Activated T-cell treated with anti-CD3 and anti-CD28 coated beads for 1 hour (primary cell): Measurements from ENCODE around the gene SLC22A31.
"Not testable (repeated sequence)": the region's sequence is repeated elsewhere in the genome, so short reads cannot be mapped to it uniquely, and the experiment has no call there.

Source experiments
- DNase-seq: peaks from one replicate; pipeline ENCODE4 v3.0.0-alpha.2; 2020; ENCODE audit warnings: low read depth

The SLC22A31 gene

GRCh38 chr16:89178453-89179147 lies 21.7 kb downstream of the SLC22A31 start:
- no peak for DNase-seq

DNA sequence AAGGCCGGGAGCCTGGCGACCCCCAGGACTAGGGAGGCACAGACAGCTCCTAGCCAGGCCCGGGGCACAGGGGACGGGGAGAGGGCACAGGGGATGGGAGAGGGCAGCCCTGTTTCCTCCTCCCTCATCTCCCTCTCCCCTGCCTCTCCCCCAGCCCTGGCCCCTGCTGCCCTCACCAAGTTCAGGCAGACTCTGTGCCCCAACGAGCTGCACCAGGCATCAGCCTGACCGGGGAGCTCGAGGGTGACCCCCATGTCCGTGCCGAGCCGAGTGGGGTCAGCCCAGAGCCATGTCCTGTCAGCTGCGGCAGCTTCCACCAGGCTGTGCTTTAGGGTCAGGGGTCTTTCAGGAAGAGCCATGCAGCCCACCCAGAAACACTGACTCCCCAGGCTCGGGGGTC lies 22.8 kb downstream of the SLC22A31 start:
- no peak for DNase-seq

- DNase-seq, result no peak
Observed at GRCh38 chr16:89176717-89177116, 23.6 kb downstream of the SLC22A31 start.

- no peak for DNase-seq
Observed at GRCh38 chr16:89176147-89176690, 24.1 kb downstream of the SLC22A31 start.

DNA sequence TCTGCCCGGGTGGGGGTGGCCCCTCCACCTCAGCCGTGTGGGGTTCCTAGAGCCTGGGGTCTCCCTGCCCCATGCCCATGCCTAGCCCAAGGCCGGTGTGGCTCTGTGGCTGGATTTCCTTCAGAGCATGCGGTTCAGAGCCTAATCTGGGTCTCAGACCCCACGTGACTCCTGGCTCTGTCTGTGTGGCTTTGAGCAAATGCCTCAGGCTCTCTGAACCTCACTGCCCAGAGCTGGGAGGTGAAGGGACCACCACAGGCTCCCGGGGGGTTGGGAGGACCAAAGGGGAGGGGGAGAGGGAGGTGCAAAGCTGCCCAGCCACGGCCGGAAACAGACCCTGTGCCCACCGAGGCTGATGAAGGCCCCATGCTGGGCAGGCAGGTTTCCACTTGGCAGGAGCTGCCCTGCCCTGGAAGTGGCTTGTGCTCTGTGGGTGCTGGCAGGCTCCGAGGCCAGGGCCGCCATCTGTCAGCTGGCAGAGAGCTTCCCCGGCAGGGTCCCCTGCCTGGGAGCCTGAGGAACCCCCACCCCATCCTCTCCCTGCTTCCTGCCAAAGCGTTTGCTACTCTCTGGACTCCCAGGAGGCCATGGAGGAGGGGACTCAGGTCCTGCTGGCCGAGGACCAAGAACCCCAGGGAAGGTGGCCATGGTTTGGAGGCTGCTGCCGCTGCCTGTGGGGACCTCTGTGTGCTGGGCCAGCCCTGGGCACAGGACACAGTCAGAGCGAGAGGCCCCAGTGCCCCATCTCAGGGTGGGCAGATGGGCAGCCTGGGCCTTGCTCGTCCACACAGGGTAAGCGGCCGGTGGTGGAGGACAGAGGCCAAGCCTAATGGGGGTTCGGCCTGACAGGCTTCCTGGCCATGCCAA lies 24.8 kb downstream of the SLC22A31 start:
- DNase-seq, result no peak

DNA sequence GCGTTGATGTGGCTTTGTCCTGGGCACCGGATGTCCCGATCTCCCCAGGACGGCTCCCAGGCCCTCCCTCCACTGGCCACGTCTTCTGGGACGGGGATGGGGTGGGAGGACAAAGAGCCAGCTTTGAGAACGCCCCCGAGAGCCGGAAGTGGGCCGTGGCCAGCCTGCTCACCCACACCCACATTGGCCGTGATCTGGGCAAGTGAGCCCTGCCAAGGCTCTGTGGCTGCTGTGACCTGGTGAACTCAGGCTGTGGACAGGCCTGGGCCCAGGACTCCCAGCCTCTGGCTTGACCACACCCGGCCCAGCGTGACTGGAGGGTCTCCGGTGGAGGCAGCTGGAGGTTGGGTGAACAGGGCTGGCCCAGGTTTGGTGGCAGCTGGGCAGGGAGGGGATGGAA lies 25.5 kb downstream of the SLC22A31 start:
- DNase-seq, result no peak

DNA sequence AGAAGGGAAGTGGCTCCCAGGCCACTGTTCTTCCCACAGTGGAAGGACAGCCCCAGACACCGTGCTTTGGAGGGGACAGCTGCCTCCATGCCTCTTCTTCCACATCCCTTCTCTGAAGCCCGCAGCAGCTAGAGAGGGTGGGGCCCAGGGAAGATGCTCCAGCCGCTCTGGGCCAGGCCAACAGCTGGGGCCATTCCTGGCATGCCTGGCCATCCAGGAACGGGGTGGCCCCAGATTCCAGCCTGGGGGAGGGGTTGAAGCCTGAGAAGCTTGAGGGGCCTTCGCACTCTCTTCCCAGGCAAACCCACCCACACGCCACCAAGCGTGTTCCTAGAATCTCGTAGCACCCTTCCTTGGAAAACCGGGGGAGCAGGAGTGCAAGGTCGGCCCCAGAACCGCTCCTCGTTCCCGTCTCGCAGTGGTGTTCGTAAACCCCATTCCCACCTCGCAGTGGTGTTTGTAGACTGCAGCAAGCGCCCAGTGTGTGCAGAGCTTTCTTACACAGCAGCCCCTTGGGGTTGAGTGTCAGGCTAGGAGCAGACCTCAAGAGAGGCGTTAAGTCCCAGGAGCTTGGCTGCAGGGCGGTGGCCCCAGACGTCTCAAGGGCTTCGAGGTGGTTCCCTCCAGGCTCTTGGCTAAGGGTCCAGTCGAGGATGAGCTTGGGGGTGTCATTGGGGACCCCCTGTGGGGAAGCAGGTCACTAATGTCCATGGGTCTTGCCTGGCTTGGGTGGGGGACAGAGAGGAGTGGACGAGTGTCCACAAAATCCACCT lies 26.1 kb downstream of the SLC22A31 start:
- no peak for DNase-seq

- no peak for DNase-seq
Observed at GRCh38 chr16:89173174-89173921, 27.0 kb downstream of the SLC22A31 start.

- DNase-seq, result no peak
Observed at GRCh38 chr16:89172528-89173173, 27.7 kb downstream of the SLC22A31 start.

DNA sequence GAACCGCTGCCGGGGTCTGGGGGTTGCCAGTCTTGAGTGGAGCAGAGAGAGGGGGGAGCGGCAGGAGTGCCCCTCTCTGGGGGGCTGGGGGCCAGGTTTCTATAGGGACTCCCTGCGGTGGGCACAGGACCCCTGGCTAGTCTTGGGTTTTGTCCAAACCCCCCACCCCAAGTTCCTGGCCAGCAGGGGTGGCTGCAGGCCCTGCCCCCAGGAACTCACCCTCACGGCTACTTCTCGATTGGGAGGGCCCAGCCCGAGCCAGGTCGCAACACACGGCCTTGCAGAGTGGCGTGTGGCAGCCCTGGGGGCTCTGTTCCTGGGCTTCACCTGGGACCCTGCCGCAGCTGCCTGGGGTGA lies 28.2 kb downstream of the SLC22A31 start:
- DNase-seq, result no peak

GRCh38 chr16:89171216-89172170 lies 28.8 kb downstream of the SLC22A31 start, which contains the start of gene CDH15:
TSS of gene CDH15 (plus strand) at chr16:89171748. CDS start at chr16:89171832, 84 bp downstream.
- peak; percentile 89 for DNase-seq

- DNase-seq, result no peak
Observed at GRCh38 chr16:89170346-89171215, 29.8 kb downstream of the SLC22A31 start.

GRCh38 chr16:89169778-89170177 lies 30.6 kb downstream of the SLC22A31 start:
- DNase-seq, result no peak

GRCh38 chr16:89168381-89169189 lies 31.8 kb downstream of the SLC22A31 start:
- no peak for DNase-seq

- peak; percentile 92 for DNase-seq
Observed at GRCh38 chr16:89167425-89167941, 32.9 kb downstream of the SLC22A31 start.

DNA sequence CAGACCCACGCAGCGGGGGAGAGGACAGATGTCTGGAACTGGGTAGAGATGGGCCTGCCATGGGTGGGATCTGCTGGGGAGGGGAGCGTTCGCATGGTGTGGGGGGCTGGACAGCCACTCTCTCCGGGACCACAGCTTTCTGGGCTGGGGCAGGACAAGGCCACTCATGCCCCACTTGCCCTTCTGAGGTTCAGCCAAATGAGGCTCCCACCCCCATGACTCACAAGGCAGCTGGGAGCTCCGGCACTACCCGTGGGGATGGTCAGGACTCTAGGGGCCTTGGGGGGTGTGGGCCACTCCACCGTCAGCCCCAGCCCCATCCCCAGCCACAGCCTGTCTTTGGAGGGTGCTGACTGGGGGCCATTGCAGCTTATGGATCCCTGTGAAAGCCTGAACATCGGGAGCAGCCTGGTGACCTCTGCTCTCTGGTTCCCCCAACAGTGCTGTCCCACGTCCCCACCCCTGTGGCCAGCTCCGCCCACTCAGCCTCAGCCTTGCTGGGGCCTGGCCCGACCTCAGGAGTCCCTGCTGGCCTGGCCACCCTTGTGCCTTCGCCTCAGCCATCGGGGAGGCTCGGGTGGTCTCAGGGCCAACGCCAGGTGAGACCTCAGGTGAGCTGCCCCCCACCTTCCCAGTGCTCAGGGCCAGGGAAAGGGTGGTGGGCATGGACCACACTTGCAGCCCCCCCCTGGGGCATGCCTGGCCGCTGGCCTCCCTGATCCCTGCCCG lies 33.5 kb downstream of the SLC22A31 start:
- no peak for DNase-seq

GRCh38 chr16:89165681-89165979 lies 34.7 kb downstream of the SLC22A31 start:
- not testable (repeated sequence) for DNase-seq
